Cardiac septum (tissue), 1 donor: ENCODE results near the gene TMEM14B. TPM values are rescaled to one million over a fixed set of nuclear protein-coding genes. Genes with fewer than 3 reads are reported as not detected.

Source experiments
- DNase-seq: peaks from one replicate; pipeline ENCODE4 v3.0.0-alpha.2; 2020; ENCODE audit warnings: low spot score
- intact Hi-C: fragments of 100-400 bp; cut with DNase I; formaldehyde crosslinking; loops from one replicate; pipeline ENCODE4 v1.14.0; 2022
- total RNA-seq: library from RNA; stranded (reverse); fragmentation: NEBNext Ultra II Directional; extraction: Animal tissue kit (Norgen Biotek cat#: 25700); gene quantifications from one replicate; pipeline ENCODE4 v1.2.1, GENCODE V29; 2021
- donor health status: DM: no; HTN: no; CAD: no.

The TMEM14B gene
- total RNA-seq, 1 donor from 2014 or later = 92.4 TPM

DNA sequence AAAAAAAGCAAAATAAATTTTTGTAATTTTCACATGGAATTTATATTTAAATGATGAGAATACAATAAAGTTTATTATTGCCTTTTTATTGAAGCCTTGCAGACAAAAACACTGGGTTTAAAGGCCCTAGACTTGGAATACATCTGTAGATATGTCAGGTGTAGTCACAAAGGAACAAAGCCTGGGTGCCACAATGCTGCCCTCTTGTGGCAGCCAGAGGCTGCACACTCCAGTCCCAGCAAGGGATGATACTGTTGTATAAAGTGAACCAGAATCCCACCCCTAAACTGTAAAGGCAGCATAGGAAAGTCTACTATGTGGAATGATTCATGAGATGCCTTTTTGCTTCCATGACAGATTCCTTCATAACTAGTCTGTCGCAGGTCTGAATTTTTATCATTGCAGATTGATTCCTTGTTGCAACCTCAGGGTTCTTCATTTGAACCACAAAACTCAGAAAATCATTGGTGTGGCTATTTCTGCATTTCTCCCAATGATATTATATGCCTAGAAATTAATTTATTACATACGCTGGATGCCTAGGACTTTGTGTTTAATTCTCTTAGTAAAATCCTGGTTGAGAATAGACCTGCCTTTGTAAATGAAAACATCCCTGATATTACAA, 53.7 kb downstream of the TMEM14B start:
- DNase-seq = peak; percentile 84
- intact Hi-C loops = loop anchor here (2.0 kb wide), 1 partner anchor 323 kb away; no protein-coding TSS in a partner anchor

Other genes starting within 250 kb of the TMEM14B start
- 37.1 TPM for gene GCNT2, start 226.5 kb upstream of the TMEM14B start, total RNA-seq
- gene C6orf52, start 53.2 kb upstream of the TMEM14B start, total RNA-seq = 1.7 TPM
- gene PAK1IP1, start 52.8 kb upstream of the TMEM14B start, total RNA-seq = 9.3 TPM
- 112 TPM for gene TMEM14C, start 24.7 kb upstream of the TMEM14B start, total RNA-seq
- 0.08 TPM for gene MAK, start 90.7 kb downstream of the TMEM14B start, total RNA-seq
- gene GCM2, start 134.2 kb downstream of the TMEM14B start, total RNA-seq = not detected
- gene SYCP2L, start 139.2 kb downstream of the TMEM14B start, total RNA-seq = 1.00 TPM